ENCODE results near the gene TYW3. TPM values are rescaled to one million over a fixed set of nuclear protein-coding genes. Genes with fewer than 3 reads are reported as not detected.

Gene TYW3
- total RNA-seq, 4 donors from 2014 or later, result 11.1 to 14.6 (median 13.3) TPM

- no peak overlapping the region for H3K27ac ChIP-seq
- H3K4me1 ChIP-seq, result peaks cover 0 to 3% (median 0%) of the 10 kb centered on the region in 4 donors
- no peaks in the 10 kb centered on the region for H3K9me3 ChIP-seq
- H3K4me3 ChIP-seq, result no peak overlapping the region
- DNase-seq (ENCODE audit: low spot score in 2 of 2), result no peak
- H3K27me3 ChIP-seq, result no peaks in the 10 kb centered on the region
- TF ChIP-seq, protein P1, sequence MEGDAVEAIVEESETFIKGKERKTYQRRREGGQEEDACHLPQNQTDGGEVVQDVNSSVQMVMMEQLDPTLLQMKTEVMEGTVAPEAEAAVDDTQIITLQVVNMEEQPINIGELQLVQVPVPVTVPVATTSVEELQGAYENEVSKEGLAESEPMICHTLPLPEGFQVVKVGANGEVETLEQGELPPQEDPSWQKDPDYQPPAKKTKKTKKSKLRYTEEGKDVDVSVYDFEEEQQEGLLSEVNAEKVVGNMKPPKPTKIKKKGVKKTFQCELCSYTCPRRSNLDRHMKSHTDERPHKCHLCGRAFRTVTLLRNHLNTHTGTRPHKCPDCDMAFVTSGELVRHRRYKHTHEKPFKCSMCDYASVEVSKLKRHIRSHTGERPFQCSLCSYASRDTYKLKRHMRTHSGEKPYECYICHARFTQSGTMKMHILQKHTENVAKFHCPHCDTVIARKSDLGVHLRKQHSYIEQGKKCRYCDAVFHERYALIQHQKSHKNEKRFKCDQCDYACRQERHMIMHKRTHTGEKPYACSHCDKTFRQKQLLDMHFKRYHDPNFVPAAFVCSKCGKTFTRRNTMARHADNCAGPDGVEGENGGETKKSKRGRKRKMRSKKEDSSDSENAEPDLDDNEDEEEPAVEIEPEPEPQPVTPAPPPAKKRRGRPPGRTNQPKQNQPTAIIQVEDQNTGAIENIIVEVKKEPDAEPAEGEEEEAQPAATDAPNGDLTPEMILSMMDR (IDR thresholded peaks at IDR 0.05), result no peak
- no peak for TF ChIP-seq EP300 (IDR thresholded peaks at IDR 0.05)
- no peak for TF ChIP-seq POLR2A (IDR thresholded peaks at IDR 0.05)
- 98% methylated on average over 1 of the region's 1 CpG for whole genome bisulfite sequencing, 2 donors
- H3K36me3 ChIP-seq, result no peaks in the 10 kb centered on the region
Observed at GRCh38 chr1:74777525-74777924, 44.6 kb downstream of the TYW3 start.

GRCh38 chr1:74779750-74780149 lies 46.8 kb downstream of the TYW3 start:
- H3K36me3 ChIP-seq, result no peaks in the 10 kb centered on the region
- no peaks in the 10 kb centered on the region for H3K9me3 ChIP-seq
- H3K4me1 ChIP-seq, result no peaks in the 10 kb centered on the region
- TF ChIP-seq, protein P1 (IDR thresholded peaks at IDR 0.05), result no peak
- no peak for TF ChIP-seq POLR2A (IDR thresholded peaks at IDR 0.05)
- TF ChIP-seq EP300 (IDR thresholded peaks at IDR 0.05), result no peak
- no peak for DNase-seq (ENCODE audit: low spot score in 2 of 2)
- no peak overlapping the region for H3K27ac ChIP-seq
- no peak overlapping the region for H3K4me3 ChIP-seq
- no peaks in the 10 kb centered on the region for H3K27me3 ChIP-seq

- Histone ChIP-seq H3K4me3 (no peak overlapping the region), H3K27me3 (no peaks in the 10 kb centered on the region), H3K36me3 (no peaks in the 10 kb centered on the region), H3K9me3 (no peaks in the 10 kb centered on the region), H3K4me1 (no peaks in the 10 kb centered on the region), H3K27ac (no peak overlapping the region)
- DNase-seq (ENCODE audit: low spot score in 2 of 2), result no peak
- TF ChIP-seq EP300 (IDR thresholded peaks at IDR 0.05) (no peak), POLR2A (IDR thresholded peaks at IDR 0.05) (no peak)
- TF ChIP-seq, protein P1 (IDR thresholded peaks at IDR 0.05), result no peak
- 34 to 37% methylated on average over 2 of the region's 2 CpGs for WGBS, 2 donors
Observed at GRCh38 chr1:74780594-74780993, 47.6 kb downstream of the TYW3 start.

DNA sequence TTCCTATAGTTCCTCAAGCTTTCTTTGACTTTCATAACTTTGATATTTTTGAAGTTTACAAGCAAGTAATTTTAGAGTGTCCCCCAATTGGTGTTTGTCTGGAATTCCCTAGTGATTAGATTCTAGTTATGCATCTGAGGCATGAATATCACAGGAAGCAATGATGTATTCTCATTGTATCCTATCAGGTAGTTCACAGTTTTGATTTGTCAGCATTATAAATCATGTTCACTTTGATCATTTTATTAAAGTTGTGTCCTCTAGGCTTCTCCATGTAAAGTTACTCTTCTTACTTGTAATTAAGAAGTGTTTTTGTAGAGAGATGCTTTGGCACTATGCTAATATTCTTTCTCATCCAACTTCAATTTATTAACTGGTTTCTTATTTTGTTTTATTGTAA lies 53.0 kb downstream of the TYW3 start:
- TF ChIP-seq EP300 (IDR thresholded peaks at IDR 0.05), result no peak
- no peak for TF ChIP-seq POLR2A (IDR thresholded peaks at IDR 0.05)
- TF ChIP-seq, protein P1 (IDR thresholded peaks at IDR 0.05), result no peak
- H3K4me3 ChIP-seq, result no peak overlapping the region
- H3K9me3 ChIP-seq, result no peaks in the 10 kb centered on the region
- H3K36me3 ChIP-seq, result no peaks in the 10 kb centered on the region
- DNase-seq (ENCODE audit: low spot score in 2 of 2), result no peak
- no peaks in the 10 kb centered on the region for H3K4me1 ChIP-seq
- H3K27me3 ChIP-seq, result no peaks in the 10 kb centered on the region
- no peak overlapping the region for H3K27ac ChIP-seq

DNA sequence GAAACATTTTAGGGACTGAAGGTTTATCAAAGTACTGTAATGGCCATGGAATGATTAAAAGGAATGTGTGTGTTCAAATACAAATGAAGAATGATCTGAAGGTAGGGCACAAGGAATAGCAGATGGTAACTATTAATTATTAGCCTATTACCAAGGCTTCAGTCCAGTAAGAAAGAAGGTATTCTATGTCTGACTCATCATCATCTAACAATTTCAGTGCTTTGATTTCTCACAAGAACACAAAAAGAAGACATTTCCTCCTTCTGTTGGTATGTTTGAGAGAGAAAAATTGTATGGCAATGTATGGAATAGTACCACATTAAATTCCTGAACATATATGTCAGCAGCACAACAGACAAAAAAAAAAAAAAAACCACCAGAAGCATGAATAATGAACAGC lies 57.5 kb downstream of the TYW3 start:
- H3K9me3 ChIP-seq, result no peaks in the 10 kb centered on the region
- DNase-seq (ENCODE audit: low spot score in 2 of 2), result no peak
- TF ChIP-seq, protein P1 (IDR thresholded peaks at IDR 0.05), result no peak
- TF ChIP-seq EP300 (IDR thresholded peaks at IDR 0.05), result no peak
- no peak for TF ChIP-seq POLR2A (IDR thresholded peaks at IDR 0.05)
- H3K27me3 ChIP-seq, result no peaks in the 10 kb centered on the region
- H3K4me3 ChIP-seq, result no peak overlapping the region
- H3K4me1 ChIP-seq, result no peaks in the 10 kb centered on the region
- no peak overlapping the region for H3K27ac ChIP-seq
- H3K36me3 ChIP-seq, result no peaks in the 10 kb centered on the region

Data from tibial nerve (tissue), 4 donors.